Brain microvascular endothelial cell (primary cell): ENCODE results near the gene FBXO46.
"Not testable (repeated sequence)": the region's sequence is repeated elsewhere in the genome, so short reads cannot be mapped to it uniquely, and the experiment has no call there.

Source experiments
- DNase-seq: peaks from one replicate; pipeline ENCODE4 v3.0.0-alpha.2; 2020
- H3K27ac ChIP-seq: fragments of 250-450 bp; sonication (Bioruptor Pico); 2 replicates; pipeline ENCODE4 v1.5.1; 2020; ENCODE audit warnings: mild to moderate bottlenecking, moderate library complexity
- H3K27me3 ChIP-seq: fragments of 250-450 bp; sonication (Bioruptor Pico); replicated peaks from 2 replicates; pipeline ENCODE4 v1.5.1; 2020; ENCODE audit warnings: mild to moderate bottlenecking
- H3K36me3 ChIP-seq: fragments of 250-450 bp; sonication (Bioruptor Pico); replicated peaks from 2 replicates; pipeline ENCODE4 v1.5.1; 2020; ENCODE audit warnings: mild to moderate bottlenecking
- H3K4me3 ChIP-seq: 2 replicates; pipeline ENCODE4 v1.5.1; 2011; ENCODE audit warnings: low read depth, mild to moderate bottlenecking, control low read depth, low read length, moderate library complexity
- in situ Hi-C: cut with HindIII; loops from 2 replicates; pipeline ENCODE4 v1.10.0; 2017; ENCODE audit warnings: low sequenced_read_pairs, low pct_ligation_motif_present
- TF ChIP-seq, protein P1 (sequence below): IDR thresholded peaks from 2 replicates; pipeline ENCODE4 v1.5.1; 2011; ENCODE audit warnings: low read depth, mild to moderate bottlenecking, moderate library complexity, low read length, control low read depth, inconsistent platforms; ENCODE audit errors: missing control alignments

FBXO46 gene

DNA sequence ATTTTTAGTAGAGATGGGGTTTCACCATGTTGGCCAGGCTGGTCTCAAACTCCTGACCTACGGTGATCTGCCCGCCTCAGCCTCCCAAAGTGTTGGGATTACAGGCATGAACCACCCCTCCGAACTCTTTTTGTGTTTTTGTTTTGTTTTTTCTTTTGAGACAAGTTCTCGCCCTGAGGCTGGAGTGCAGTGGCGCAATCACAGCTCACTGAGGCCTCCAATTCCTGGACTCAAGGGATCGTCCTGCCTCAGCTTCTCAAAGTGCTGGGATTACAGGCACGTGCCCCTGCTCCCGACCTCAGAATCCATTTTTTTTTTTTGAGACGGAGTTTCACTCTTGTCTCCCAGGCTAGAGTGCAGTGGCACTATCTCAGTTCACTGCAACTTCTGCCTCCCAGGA is 27.0 kb upstream of the FBXO46 start:
- TF ChIP-seq, protein P1, sequence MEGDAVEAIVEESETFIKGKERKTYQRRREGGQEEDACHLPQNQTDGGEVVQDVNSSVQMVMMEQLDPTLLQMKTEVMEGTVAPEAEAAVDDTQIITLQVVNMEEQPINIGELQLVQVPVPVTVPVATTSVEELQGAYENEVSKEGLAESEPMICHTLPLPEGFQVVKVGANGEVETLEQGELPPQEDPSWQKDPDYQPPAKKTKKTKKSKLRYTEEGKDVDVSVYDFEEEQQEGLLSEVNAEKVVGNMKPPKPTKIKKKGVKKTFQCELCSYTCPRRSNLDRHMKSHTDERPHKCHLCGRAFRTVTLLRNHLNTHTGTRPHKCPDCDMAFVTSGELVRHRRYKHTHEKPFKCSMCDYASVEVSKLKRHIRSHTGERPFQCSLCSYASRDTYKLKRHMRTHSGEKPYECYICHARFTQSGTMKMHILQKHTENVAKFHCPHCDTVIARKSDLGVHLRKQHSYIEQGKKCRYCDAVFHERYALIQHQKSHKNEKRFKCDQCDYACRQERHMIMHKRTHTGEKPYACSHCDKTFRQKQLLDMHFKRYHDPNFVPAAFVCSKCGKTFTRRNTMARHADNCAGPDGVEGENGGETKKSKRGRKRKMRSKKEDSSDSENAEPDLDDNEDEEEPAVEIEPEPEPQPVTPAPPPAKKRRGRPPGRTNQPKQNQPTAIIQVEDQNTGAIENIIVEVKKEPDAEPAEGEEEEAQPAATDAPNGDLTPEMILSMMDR, result no peak
- no peaks in the 10 kb centered on the region for H3K27me3 ChIP-seq
- no peaks in the 10 kb centered on the region for H3K36me3 ChIP-seq
- DNase-seq, result no peak
- no peak overlapping the region for H3K27ac ChIP-seq
- in situ Hi-C loops, result no loop called here
- H3K4me3 ChIP-seq, result no peak overlapping the region

GRCh38 chr19:45754323-45754722 is 23.6 kb upstream of the FBXO46 start:
- in situ Hi-C loops, result no loop called here

DNA sequence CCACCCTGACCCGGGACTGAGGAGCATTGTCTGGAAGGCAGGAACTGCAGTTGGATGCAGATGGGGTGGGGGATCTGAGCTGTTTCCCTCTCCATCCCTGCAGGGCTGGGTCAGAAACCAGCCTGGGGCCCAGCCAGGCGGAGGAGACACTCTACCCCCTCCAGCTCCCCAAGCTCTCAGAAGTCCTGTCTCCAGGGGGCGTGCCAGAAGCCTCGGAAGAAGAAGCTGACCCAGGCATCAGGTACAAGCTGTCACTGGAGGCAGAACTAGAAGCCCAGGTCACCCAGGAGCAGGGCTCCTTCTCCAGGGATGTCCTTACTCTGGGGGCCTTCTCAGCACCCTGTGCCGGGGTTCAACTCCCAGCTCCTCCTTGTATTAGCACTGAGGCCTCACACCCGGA is 22.9 kb upstream of the FBXO46 start:
- Histone ChIP-seq H3K27me3 (no peaks in the 10 kb centered on the region), H3K4me3 (no peak overlapping the region), H3K36me3 (no peaks in the 10 kb centered on the region), H3K27ac (no peak overlapping the region)
- in situ Hi-C loops, result no loop called here
- TF ChIP-seq, protein P1, result peak; percentile 29
- DNase-seq, result no peak

More at GRCh38 chr19:45754323-45754722, 23.6 kb upstream of the FBXO46 start:
- no peaks in the 10 kb centered on the region for H3K36me3 ChIP-seq
- H3K27me3 ChIP-seq, result no peaks in the 10 kb centered on the region
- no peak overlapping the region for H3K27ac ChIP-seq
- TF ChIP-seq, protein P1, result no peak
- H3K4me3 ChIP-seq, result no peak overlapping the region
- no peak for DNase-seq

GRCh38 chr19:45752639-45753038 is 21.9 kb upstream of the FBXO46 start:
- Histone ChIP-seq H3K4me3 (no peak overlapping the region), H3K27ac (no peak overlapping the region), H3K36me3 (no peaks in the 10 kb centered on the region), H3K27me3 (no peaks in the 10 kb centered on the region)
- in situ Hi-C loops, result no loop called here
- no peak for DNase-seq
- TF ChIP-seq, protein P1, result no peak

DNA sequence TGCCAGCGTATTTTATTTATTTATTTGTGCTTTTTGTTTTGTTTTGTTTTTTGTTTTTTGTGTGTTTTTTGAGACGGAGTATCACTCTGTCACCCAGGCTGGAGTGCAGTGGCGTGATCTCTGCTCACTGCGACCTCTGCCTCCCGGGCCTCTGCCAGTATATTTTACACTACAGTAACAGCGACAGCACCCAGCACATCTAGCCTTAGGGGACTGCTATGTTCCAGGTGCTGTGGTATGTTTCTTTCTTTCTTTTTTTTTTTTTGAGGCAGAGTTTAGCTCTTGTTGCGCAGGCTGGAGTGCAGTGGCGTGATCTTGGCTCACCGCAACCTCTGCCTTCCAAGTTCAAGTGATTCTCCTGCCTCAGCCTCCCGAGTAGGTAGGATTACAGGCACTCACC is 20.8 kb upstream of the FBXO46 start:
- H3K27me3 ChIP-seq, in situ Hi-C loops, H3K27ac ChIP-seq, H3K4me3 ChIP-seq, DNase-seq, H3K36me3 ChIP-seq: not testable (repeated sequence)

- TF ChIP-seq, protein P1, result no peak
- in situ Hi-C loops, result no loop called here
- Histone ChIP-seq H3K4me3 (no peak overlapping the region), H3K36me3 (no peaks in the 10 kb centered on the region), H3K27me3 (no peaks in the 10 kb centered on the region), H3K27ac (no peak overlapping the region)
- no peak for DNase-seq
Observed at GRCh38 chr19:45747513-45747912, 16.8 kb upstream of the FBXO46 start.
